ENCODE data around the gene PPARA. TPM values are rescaled to one million over a fixed set of nuclear protein-coding genes. Genes with fewer than 3 reads are reported as not detected.

The PPARA gene
- total and polyA plus RNA-seq, 2 donors (not counting 1 experiment from before 2014, with no cell fraction given), result 10.2 to 17.5 TPM

- Histone ChIP-seq H4K20me1 (ENCODE audit: control insufficient read depth, extremely low read depth, insufficient read depth, low read length) (no peaks in the 10 kb centered on the region), H3K36me3 (ENCODE audit: control insufficient read depth, insufficient read depth, low read length) (no peaks in the 10 kb centered on the region), H3K9me3 (ENCODE audit: control insufficient read depth, insufficient read depth, low read depth, low read length) (no peaks in the 10 kb centered on the region), H3K4me1 (ENCODE audit: control insufficient read depth, extremely low read depth, insufficient read depth, low read length) (peaks cover 5% of the 10 kb centered on the region), H3K27ac (ENCODE audit: insufficient read depth, low read length) (no peak overlapping the region), H3K4me2 (ENCODE audit: extremely low read depth, insufficient read depth, low read length) (no peak overlapping the region), H2AFZ (ENCODE audit: low read length) (no peak overlapping the region), H3K4me3 (replicated peaks in 1 of 4; ENCODE audit: control extremely low read depth in 1 of 4, insufficient read depth in 1 of 4, low read depth in 3 of 4, low read length in 4 of 4) (no peak overlapping the region), H3K9ac (ENCODE audit: insufficient read depth, low read length) (no peak overlapping the region), H3K27me3 (ENCODE audit: control insufficient read depth, insufficient read depth, low read length) (no peaks in the 10 kb centered on the region), H3K79me2 (ENCODE audit: control insufficient read depth, insufficient read depth, low read length) (no peaks in the 10 kb centered on the region)
- no peak for DNase-seq (ENCODE audit: low read depth in 2 of 2)
- TF ChIP-seq EZH2 (IDR thresholded peaks at IDR 0.05; ENCODE audit: low read length, missing control alignments) (no peak), CTCF (conservative IDR thresholded peaks at IDR 0.05 in 1 of 2, IDR thresholded peaks at IDR 0.05 in 1 of 2; ENCODE audit: low read depth in 1 of 2, low read length in 2 of 2) (no peak)
Measured at GRCh38 chr22:46125816-46126765, 24.2 kb upstream of the PPARA start.

GRCh38 chr22:46126853-46127385 is 23.4 kb upstream of the PPARA start:
- no peaks in the 10 kb centered on the region for H3K27me3 ChIP-seq (ENCODE audit: control insufficient read depth, insufficient read depth, low read length)
- no peak overlapping the region for H3K4me2 ChIP-seq (ENCODE audit: extremely low read depth, insufficient read depth, low read length)
- peaks cover 5% of the 10 kb centered on the region for H3K4me1 ChIP-seq (ENCODE audit: control insufficient read depth, extremely low read depth, insufficient read depth, low read length)
- H3K9ac ChIP-seq (ENCODE audit: insufficient read depth, low read length), result no peak overlapping the region
- no peak for TF ChIP-seq CTCF (conservative IDR thresholded peaks at IDR 0.05 in 1 of 2, IDR thresholded peaks at IDR 0.05 in 1 of 2; ENCODE audit: low read depth in 1 of 2, low read length in 2 of 2)
- TF ChIP-seq EZH2 (IDR thresholded peaks at IDR 0.05; ENCODE audit: low read length, missing control alignments), result no peak
- H3K79me2 ChIP-seq (ENCODE audit: control insufficient read depth, insufficient read depth, low read length), result no peaks in the 10 kb centered on the region
- no peaks in the 10 kb centered on the region for H3K36me3 ChIP-seq (ENCODE audit: control insufficient read depth, insufficient read depth, low read length)
- no peak overlapping the region for H3K27ac ChIP-seq (ENCODE audit: insufficient read depth, low read length)
- H3K9me3 ChIP-seq (ENCODE audit: control insufficient read depth, insufficient read depth, low read depth, low read length), result no peaks in the 10 kb centered on the region
- DNase-seq (ENCODE audit: low read depth in 2 of 2), result no peak
- no peaks in the 10 kb centered on the region for H4K20me1 ChIP-seq (ENCODE audit: control insufficient read depth, extremely low read depth, insufficient read depth, low read length)
- no peak overlapping the region for H2AFZ ChIP-seq (ENCODE audit: low read length)
- H3K4me3 ChIP-seq (replicated peaks in 1 of 4; ENCODE audit: control extremely low read depth in 1 of 4, insufficient read depth in 1 of 4, low read depth in 3 of 4, low read length in 4 of 4), result no peak overlapping the region

GRCh38 chr22:46127556-46127955 is 22.8 kb upstream of the PPARA start:
- H3K79me2 ChIP-seq (ENCODE audit: control insufficient read depth, insufficient read depth, low read length), result no peaks in the 10 kb centered on the region
- no peaks in the 10 kb centered on the region for H4K20me1 ChIP-seq (ENCODE audit: control insufficient read depth, extremely low read depth, insufficient read depth, low read length)
- H3K9ac ChIP-seq (ENCODE audit: insufficient read depth, low read length), result no peak overlapping the region
- H3K4me1 ChIP-seq (ENCODE audit: control insufficient read depth, extremely low read depth, insufficient read depth, low read length), result peaks cover 5% of the 10 kb centered on the region
- TF ChIP-seq EZH2 (IDR thresholded peaks at IDR 0.05; ENCODE audit: low read length, missing control alignments) (no peak), CTCF (conservative IDR thresholded peaks at IDR 0.05 in 1 of 2, IDR thresholded peaks at IDR 0.05 in 1 of 2; ENCODE audit: low read depth in 1 of 2, low read length in 2 of 2) (no peak)
- no peaks in the 10 kb centered on the region for H3K36me3 ChIP-seq (ENCODE audit: control insufficient read depth, insufficient read depth, low read length)
- no peaks in the 10 kb centered on the region for H3K27me3 ChIP-seq (ENCODE audit: control insufficient read depth, insufficient read depth, low read length)
- H3K4me3 ChIP-seq (replicated peaks in 1 of 4; ENCODE audit: control extremely low read depth in 1 of 4, insufficient read depth in 1 of 4, low read depth in 3 of 4, low read length in 4 of 4), result no peak overlapping the region
- H2AFZ ChIP-seq (ENCODE audit: low read length), result no peak overlapping the region
- H3K9me3 ChIP-seq (ENCODE audit: control insufficient read depth, insufficient read depth, low read depth, low read length), result no peaks in the 10 kb centered on the region
- DNase-seq (ENCODE audit: low read depth in 2 of 2), result no peak
- H3K27ac ChIP-seq (ENCODE audit: insufficient read depth, low read length), result no peak overlapping the region
- no peak overlapping the region for H3K4me2 ChIP-seq (ENCODE audit: extremely low read depth, insufficient read depth, low read length)

Data from fibroblast of lung (primary cell).